Stimulated activated CD4-positive, alpha-beta T cell treated with anti-CD3 and anti-CD28 coated beads, Interleukin-4, amount 100 ng/mL, for 4 hours (primary cell): Measurements from ENCODE around the gene ZNF565.
"Not testable (repeated sequence)": the region's sequence is repeated elsewhere in the genome, so short reads cannot be mapped to it uniquely, and the experiment has no call there.

Experiments
- DNase-seq, 2 experiments: peaks; one replicate each; pipeline ENCODE4 v3.0.0-alpha.2; 2020

ZNF565 gene

DNA sequence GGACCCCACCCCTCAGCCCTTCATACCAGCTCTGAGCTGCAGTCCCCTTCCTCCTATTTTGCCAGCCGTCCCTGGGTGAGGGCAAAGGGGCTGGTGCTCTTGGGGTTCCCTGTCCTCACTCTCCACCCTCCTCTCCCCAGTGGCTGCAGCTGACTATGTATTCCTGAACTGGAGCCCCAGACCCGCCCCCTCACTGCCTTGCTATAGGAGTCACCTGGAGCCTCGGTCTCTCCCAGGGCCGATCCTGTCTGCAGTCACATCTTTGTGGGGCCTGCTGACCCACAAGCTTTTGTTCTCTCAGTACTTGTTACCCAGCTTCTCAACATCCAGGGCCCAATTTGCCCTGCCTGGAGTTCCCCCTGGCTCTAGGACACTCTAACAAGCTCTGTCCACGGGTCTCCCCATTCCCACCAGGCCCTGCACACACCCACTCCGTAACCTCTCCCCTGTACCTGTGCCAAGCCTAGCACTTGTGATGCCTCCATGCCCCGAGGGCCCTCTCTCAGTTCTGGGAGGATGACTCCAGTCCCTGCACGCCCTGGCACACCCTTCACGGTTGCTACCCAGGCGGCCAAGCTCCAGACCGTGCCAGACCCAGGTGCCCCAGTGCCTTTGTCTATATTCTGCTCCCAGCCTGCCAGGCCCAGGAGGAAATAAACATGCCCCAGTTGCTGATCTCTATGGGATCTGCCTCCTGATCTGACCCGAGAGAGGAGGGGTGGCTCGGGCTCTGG, 64.6 kb downstream of the ZNF565 start:
- DNase-seq = no peak

DNA sequence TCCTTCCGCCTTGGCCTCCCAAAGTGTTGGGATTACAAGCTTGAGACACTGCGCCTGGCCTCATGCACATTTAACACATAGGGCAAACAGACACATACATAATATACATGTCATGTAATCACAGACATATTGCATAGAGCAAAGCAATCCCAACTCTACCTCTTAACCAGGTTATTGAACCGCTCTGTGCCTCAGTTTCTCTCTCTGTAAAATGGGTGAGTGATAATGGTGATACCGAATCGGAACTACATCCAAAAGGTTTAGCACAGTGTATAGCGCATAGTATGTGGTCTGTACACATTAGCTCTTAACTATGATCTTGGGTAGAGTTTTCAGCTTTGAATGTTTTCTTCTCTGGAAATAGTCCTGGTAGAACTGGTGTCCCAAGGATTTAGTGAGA, 69.8 kb downstream of the ZNF565 start:
- no peak for DNase-seq

DNA sequence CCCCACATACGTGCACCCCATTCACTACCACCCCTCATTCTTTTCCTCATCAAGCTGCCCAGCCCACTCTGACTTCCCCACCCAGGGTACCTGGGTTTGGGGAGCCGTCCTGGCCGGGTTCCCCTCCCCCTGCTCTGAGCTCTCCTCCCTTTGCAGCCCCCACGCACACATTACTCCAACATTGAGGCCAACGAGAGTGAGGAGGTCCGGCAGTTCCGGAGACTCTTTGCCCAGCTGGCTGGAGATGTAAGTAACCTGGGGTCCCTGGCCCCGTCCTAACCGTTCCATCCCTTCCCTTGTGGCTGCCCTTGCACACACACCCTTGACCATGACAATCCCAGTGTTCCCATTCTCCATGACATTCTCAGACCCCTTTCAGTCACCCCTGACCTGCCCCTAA, 72.0 kb downstream of the ZNF565 start:
- DNase-seq = no peak

- no peak for DNase-seq
These were observed 72.4 kb downstream of the ZNF565 start for GRCh38 chr19:36142046-36142445.

- DNase-seq = peak; percentile 86 to 89
These were observed 73.2 kb downstream of the ZNF565 start for GRCh38 chr19:36141039-36141927.

DNA sequence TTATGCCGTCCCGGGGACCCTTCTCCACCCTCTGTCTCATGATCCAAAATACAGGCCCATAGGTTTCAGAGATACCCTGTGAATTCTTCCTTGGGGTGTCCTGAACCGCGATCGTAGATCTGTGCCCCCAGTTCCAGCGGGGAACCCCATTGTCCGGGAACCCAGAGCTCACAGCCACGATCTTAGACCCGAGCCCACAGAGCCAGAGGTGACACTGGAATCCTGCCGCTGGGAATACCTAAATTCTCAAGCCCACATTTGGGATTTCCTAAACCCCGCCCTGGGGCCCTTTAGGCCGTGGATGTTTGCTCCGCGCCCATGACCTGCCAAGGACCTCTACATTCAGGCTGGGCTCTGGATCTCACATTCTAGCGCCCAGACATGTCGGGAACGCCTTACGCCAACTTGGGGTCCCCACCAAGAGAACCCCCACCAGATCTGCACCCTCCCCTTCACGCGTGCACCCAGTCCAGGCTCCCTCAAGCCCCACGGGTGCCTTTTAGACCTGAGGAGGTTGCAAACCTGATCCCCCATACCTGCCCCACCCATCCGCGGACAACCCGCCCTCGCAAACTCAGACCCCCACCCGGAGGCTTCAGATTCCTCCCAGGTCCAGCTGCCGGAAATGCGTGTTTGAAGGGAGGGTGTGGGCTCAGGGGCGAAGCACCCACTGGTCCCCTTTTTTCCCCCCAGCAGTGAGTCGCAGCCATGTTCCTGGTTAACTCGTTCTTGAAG, 74.0 kb downstream of the ZNF565 start:
- DNase-seq = peak; percentile 28 to 31

- peak; percentile 88 to 90 for DNase-seq
These were observed 74.8 kb downstream of the ZNF565 start, which contains the start of gene CAPNS1 for GRCh38 chr19:36139473-36140303. CAPNS1 (plus strand) TSS chr19:36140066; CDS start chr19:36141012, 946 bp downstream.

DNA sequence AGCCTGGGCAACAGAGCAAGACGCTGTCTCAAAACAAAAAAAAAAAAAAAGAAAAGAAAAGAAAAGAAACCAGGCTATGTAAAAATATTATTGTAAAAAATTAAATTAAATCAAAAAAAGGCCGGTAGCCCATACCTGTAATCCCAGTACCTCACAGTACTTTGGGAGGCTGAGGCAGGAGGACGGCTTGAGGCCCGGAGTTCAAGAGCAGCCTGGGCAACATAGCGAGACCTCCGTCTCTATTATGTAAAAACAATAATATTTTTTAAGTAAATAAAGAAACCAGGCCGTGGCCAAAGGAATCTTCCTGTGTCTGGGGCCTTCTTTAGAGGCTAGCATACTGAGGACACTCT, 75.4 kb downstream of the ZNF565 start:
- DNase-seq = no peak

- no peak for DNase-seq
These were observed 77.3 kb downstream of the ZNF565 start for GRCh38 chr19:36136964-36137686.

DNA sequence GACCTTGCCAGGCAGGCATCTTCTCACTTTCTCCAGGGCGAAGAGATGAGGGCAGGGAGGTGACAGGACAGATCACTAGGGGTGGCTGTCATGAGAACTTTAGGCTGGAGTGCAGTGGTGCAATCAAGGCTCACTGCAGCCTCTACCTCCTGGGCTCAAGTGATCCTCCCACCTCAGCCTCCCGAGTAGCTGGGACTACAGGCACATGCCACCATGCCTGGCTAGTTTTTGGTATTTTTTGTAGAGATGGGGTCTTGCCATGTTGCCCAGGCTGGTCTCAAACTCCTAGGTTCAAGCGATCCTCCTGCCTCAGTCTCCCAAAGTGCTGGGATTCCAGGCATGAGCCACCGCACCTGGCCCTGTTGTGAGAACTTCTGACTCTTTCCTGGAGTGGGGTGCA, 79.6 kb downstream of the ZNF565 start:
- DNase-seq = not testable (repeated sequence)
